ENCODE results near the gene SLC1A1. TPM values are rescaled to one million over a fixed set of nuclear protein-coding genes. Genes with fewer than 3 reads are reported as not detected.

Gene SLC1A1
- total RNA-seq: 16.2 and 18.7 TPM in 2 replicates

GRCh38 chr9:4489919-4490704, at the start of gene SLC1A1:
TSS of gene SLC1A1 (plus strand) at chr9:4490468. CDS start at chr9:4490680, 212 bp downstream.

Other genes starting within 250 kb of the SLC1A1 start
- gene GLIS3, start 190.4 kb upstream of the SLC1A1 start, total RNA-seq: 30.5 and 40.7 TPM in 2 replicates
- 4.6 and 6.7 TPM in 2 replicates for gene PLPP6, start 171.8 kb downstream of the SLC1A1 start, total RNA-seq
- not detected in 2 replicates for gene SPATA6L, start 176.0 kb downstream of the SLC1A1 start, total RNA-seq
- gene CDC37L1, start 189.1 kb downstream of the SLC1A1 start, total RNA-seq: 21.3 and 21.5 TPM in 2 replicates

Measured in cardiac ventricle fibroblast (primary cell).